Activated T-cell treated with anti-CD3 and anti-CD28 coated beads for 4 hours (primary cell): ENCODE results near the gene ARMS2.

Experiments used
- DNase-seq: peaks from one replicate; pipeline ENCODE4 v3.0.0-alpha.2; 2020

The ARMS2 gene

GRCh38 chr10:122473116-122473515 lies 18.7 kb downstream of the ARMS2 start:
- no peak for DNase-seq

- no peak for DNase-seq
Observed at GRCh38 chr10:122474131-122474818, 19.8 kb downstream of the ARMS2 start.

GRCh38 chr10:122475100-122475499 lies 20.6 kb downstream of the ARMS2 start:
- DNase-seq: no peak

GRCh38 chr10:122475591-122476332 lies 21.3 kb downstream of the ARMS2 start:
- no peak for DNase-seq

GRCh38 chr10:122476333-122476695 lies 21.9 kb downstream of the ARMS2 start:
- DNase-seq: no peak

GRCh38 chr10:122477436-122477835 lies 23.0 kb downstream of the ARMS2 start:
- DNase-seq: no peak

- no peak for DNase-seq
Observed at GRCh38 chr10:122478971-122479370, 24.5 kb downstream of the ARMS2 start.

- no peak for DNase-seq
Observed at GRCh38 chr10:122480146-122480833, 25.8 kb downstream of the ARMS2 start.

GRCh38 chr10:122481296-122482056 lies 27.0 kb downstream of the ARMS2 start:
- no peak for DNase-seq

GRCh38 chr10:122484276-122485060 lies 30.0 kb downstream of the ARMS2 start:
- no peak for DNase-seq

- DNase-seq: no peak
Observed at GRCh38 chr10:122485670-122486069, 31.2 kb downstream of the ARMS2 start.

GRCh38 chr10:122486406-122487080 lies 32.1 kb downstream of the ARMS2 start:
- no peak for DNase-seq

GRCh38 chr10:122487174-122487765 lies 32.8 kb downstream of the ARMS2 start:
- DNase-seq: no peak

- DNase-seq: no peak
Observed at GRCh38 chr10:122490268-122490667, 35.8 kb downstream of the ARMS2 start.

GRCh38 chr10:122490786-122491680 lies 36.6 kb downstream of the ARMS2 start:
- DNase-seq: no peak

- no peak for DNase-seq
Observed at GRCh38 chr10:122492006-122492405, 37.6 kb downstream of the ARMS2 start.

GRCh38 chr10:122492999-122493481 lies 38.6 kb downstream of the ARMS2 start:
- no peak for DNase-seq

GRCh38 chr10:122493761-122494160 lies 39.3 kb downstream of the ARMS2 start:
- DNase-seq: no peak

- no peak for DNase-seq
Observed at GRCh38 chr10:122494173-122494820, 39.8 kb downstream of the ARMS2 start.

- DNase-seq: no peak
Observed at GRCh38 chr10:122494833-122495232, 40.4 kb downstream of the ARMS2 start.
